Activated CD4-positive, alpha-beta T cell treated with anti-CD3 and anti-CD28 coated beads for 36 hours (primary cell): ENCODE measurements around the gene RASSF8. TPM values are rescaled to one million over a fixed set of nuclear protein-coding genes. Genes with fewer than 3 reads are reported as not detected.
A peak's percentile ranks its signal among the peaks of the same experiment; 100 is the strongest.

ENCODE experiments used
- ATAC-seq: fragments of 200-7000 bp; cut with Tn5 transposase; one replicate; pipeline ENCODE4 v1.10.0; 2021; ENCODE audit warnings: mild to moderate bottlenecking, moderate library complexity
- CTCF ChIA-PET: fragments of 350-600 bp; sonication (Branson Sonifier 250); formaldehyde crosslinking; loops from one replicate; lab custom pipeline; 2021; ENCODE audit warnings: antibody characterized with exemption; lab: Charles Lee
- POLR2A ChIA-PET: fragments of 350-600 bp; sonication (Branson Sonifier 250); formaldehyde crosslinking; loops from one replicate; lab custom pipeline; 2021; ENCODE audit warnings: antibody characterized with exemption, inconsistent platforms; lab: Charles Lee
- DNase-seq: peaks from one replicate; pipeline ENCODE4 v3.0.0-alpha.2; 2020
- H3K27ac Mint-ChIP-seq: one replicate; pipeline ENCODE4 v1.8.0; 2021; ENCODE audit warnings: mixed read lengths
- H3K27me3 Mint-ChIP-seq: one replicate; pipeline ENCODE4 v1.8.0; 2021; ENCODE audit warnings: mixed read lengths
- H3K36me3 Mint-ChIP-seq: one replicate; pipeline ENCODE4 v1.8.0; 2021; ENCODE audit warnings: low read depth, mixed read lengths
- H3K4me1 Mint-ChIP-seq: one replicate; pipeline ENCODE4 v1.8.0; 2021; ENCODE audit warnings: mixed read lengths
- H3K4me3 Mint-ChIP-seq: one replicate; pipeline ENCODE4 v1.8.0; 2021; ENCODE audit warnings: mild to moderate bottlenecking, moderate library complexity, mixed read lengths
- H3K9me3 Mint-ChIP-seq: one replicate; pipeline ENCODE4 v1.8.0; 2021; ENCODE audit warnings: low read depth, mixed read lengths
- intact Hi-C, 2 experiments: fragments of 100-400 bp; cut with DNase I in 1 of 2; cut with micrococcal nuclease in 1 of 2; formaldehyde crosslinking; loops; one replicate each; pipeline versions ENCODE4 v1.14.2 to v1.15.1; 2022 to 2024; cut with DNase I, micrococcal nuclease
- total RNA-seq, 2 experiments: library from RNA; stranded (reverse); gene quantifications; one replicate each; pipeline ENCODE4 v1.2.3, GENCODE V29; 2021

The RASSF8 gene
- total RNA-seq, 2 experiments from 2014 or later, result 1.2 to 1.3 TPM

GRCh38 chr12:26068503-26068902, 110.0 kb downstream of the RASSF8 start:
- DNase-seq (no peak), ATAC-seq (no peak)
- Mint-ChIP-seq H3K27me3 (no peaks in the 10 kb centered on the region), H3K27ac (no peak overlapping the region), H3K9me3 (no peaks in the 10 kb centered on the region), H3K36me3 (no peaks in the 10 kb centered on the region), H3K4me3 (no peak overlapping the region), H3K4me1 (no peaks in the 10 kb centered on the region)
- ChIA-PET CTCF (no interaction called here), POLR2A (no interaction called here)
- intact Hi-C loops, result no loop called here

- Mint-ChIP-seq H3K4me1 (no peaks in the 10 kb centered on the region), H3K27me3 (no peaks in the 10 kb centered on the region), H3K9me3 (no peaks in the 10 kb centered on the region), H3K4me3 (no peak overlapping the region), H3K27ac (no peak overlapping the region), H3K36me3 (no peaks in the 10 kb centered on the region)
- ChIA-PET POLR2A (no interaction called here), CTCF (no interaction called here)
- DNase-seq, result no peak
- intact Hi-C loops, result no loop called here
- ATAC-seq, result no peak
Measured at GRCh38 chr12:26069796-26070195, 111.3 kb downstream of the RASSF8 start.

- no peaks in the 10 kb centered on the region for H3K36me3 Mint-ChIP-seq
- intact Hi-C loops, result no loop called here
- H3K27me3 Mint-ChIP-seq, result peaks cover 2% of the 10 kb centered on the region
- CTCF ChIA-PET, result interaction anchor here (1.0 kb wide), 1 partner anchor 19 kb away, joined by 3 read pairs; no protein-coding TSS in a partner anchor
- DNase-seq (no peak), ATAC-seq (no peak)
- H3K9me3 Mint-ChIP-seq, result no peaks in the 10 kb centered on the region
- H3K27ac Mint-ChIP-seq, result no peak overlapping the region
- H3K4me3 Mint-ChIP-seq, result no peak overlapping the region
- POLR2A ChIA-PET, result no interaction called here
- no peaks in the 10 kb centered on the region for H3K4me1 Mint-ChIP-seq
Measured at GRCh38 chr12:26077915-26078702, 119.6 kb downstream of the RASSF8 start.

GRCh38 chr12:26080911-26081310, 122.4 kb downstream of the RASSF8 start:
- H3K27me3 Mint-ChIP-seq, result peaks cover 2% of the 10 kb centered on the region
- H3K27ac Mint-ChIP-seq, result no peak overlapping the region
- DNase-seq, result no peak
- H3K36me3 Mint-ChIP-seq, result no peaks in the 10 kb centered on the region
- ChIA-PET POLR2A (no interaction called here), CTCF (interaction anchor here (0.5 to 0.6 kb wide), 2 partner anchors 446 to 753 kb away, joined by 3 read pairs; no protein-coding TSS in a partner anchor)
- no peaks in the 10 kb centered on the region for H3K9me3 Mint-ChIP-seq
- no peak for ATAC-seq
- intact Hi-C loops, result no loop called here
- H3K4me1 Mint-ChIP-seq, result no peaks in the 10 kb centered on the region
- no peak overlapping the region for H3K4me3 Mint-ChIP-seq

GRCh38 chr12:26086936-26087335, 128.5 kb downstream of the RASSF8 start:
- Mint-ChIP-seq H3K4me1 (no peaks in the 10 kb centered on the region), H3K36me3 (no peaks in the 10 kb centered on the region), H3K9me3 (no peaks in the 10 kb centered on the region), H3K27me3 (no peaks in the 10 kb centered on the region), H3K4me3 (no peak overlapping the region), H3K27ac (no peak overlapping the region)
- intact Hi-C loops, result no loop called here
- ATAC-seq (no peak), DNase-seq (no peak)
- CTCF ChIA-PET, result no interaction called here
- POLR2A ChIA-PET, result no interaction called here

GRCh38 chr12:26088998-26089397, 130.5 kb downstream of the RASSF8 start:
- Mint-ChIP-seq H3K9me3 (no peaks in the 10 kb centered on the region), H3K4me1 (no peaks in the 10 kb centered on the region), H3K4me3 (no peak overlapping the region), H3K36me3 (no peaks in the 10 kb centered on the region), H3K27me3 (no peaks in the 10 kb centered on the region), H3K27ac (no peak overlapping the region)
- POLR2A ChIA-PET, result no interaction called here
- intact Hi-C loops, result no loop called here
- DNase-seq (peak; percentile 10), ATAC-seq (no peak)
- CTCF ChIA-PET, result interaction anchor here (1.7 kb wide), 1 partner anchor 13 kb away, joined by 6 read pairs; no protein-coding TSS in a partner anchor

GRCh38 chr12:26090836-26091510, 132.5 kb downstream of the RASSF8 start:
- H3K27ac Mint-ChIP-seq, result no peak overlapping the region
- H3K36me3 Mint-ChIP-seq, result no peaks in the 10 kb centered on the region
- ChIA-PET POLR2A (no interaction called here), CTCF (interaction anchor here (0.9 kb wide), 1 partner anchor 560 kb away, joined by 3 read pairs; no protein-coding TSS in a partner anchor)
- no peaks in the 10 kb centered on the region for H3K4me1 Mint-ChIP-seq
- ATAC-seq (no peak), DNase-seq (no peak)
- no peaks in the 10 kb centered on the region for H3K27me3 Mint-ChIP-seq
- no peak overlapping the region for H3K4me3 Mint-ChIP-seq
- no peaks in the 10 kb centered on the region for H3K9me3 Mint-ChIP-seq
- intact Hi-C loops, result no loop called here

GRCh38 chr12:26091822-26092221, 133.3 kb downstream of the RASSF8 start:
- ChIA-PET CTCF (interaction anchor here (0.6 to 0.9 kb wide), 2 partner anchors 526 to 560 kb away, joined by 3 read pairs; no protein-coding TSS in a partner anchor), POLR2A (no interaction called here)
- no peaks in the 10 kb centered on the region for H3K27me3 Mint-ChIP-seq
- H3K9me3 Mint-ChIP-seq, result no peaks in the 10 kb centered on the region
- H3K4me1 Mint-ChIP-seq, result no peaks in the 10 kb centered on the region
- intact Hi-C loops, result no loop called here
- ATAC-seq (no peak), DNase-seq (no peak)
- H3K27ac Mint-ChIP-seq, result no peak overlapping the region
- H3K36me3 Mint-ChIP-seq, result no peaks in the 10 kb centered on the region
- H3K4me3 Mint-ChIP-seq, result no peak overlapping the region

GRCh38 chr12:26092346-26093105, 134.0 kb downstream of the RASSF8 start:
- H3K27ac Mint-ChIP-seq, result no peak overlapping the region
- ChIA-PET CTCF (interaction anchor here (0.5 to 0.6 kb wide), 2 partner anchors 482 to 526 kb away, joined by 3 to 4 read pairs; no protein-coding TSS in a partner anchor), POLR2A (no interaction called here)
- DNase-seq (no peak), ATAC-seq (no peak)
- no peaks in the 10 kb centered on the region for H3K9me3 Mint-ChIP-seq
- no peaks in the 10 kb centered on the region for H3K27me3 Mint-ChIP-seq
- no peak overlapping the region for H3K4me3 Mint-ChIP-seq
- no peaks in the 10 kb centered on the region for H3K4me1 Mint-ChIP-seq
- intact Hi-C loops, result no loop called here
- no peaks in the 10 kb centered on the region for H3K36me3 Mint-ChIP-seq

GRCh38 chr12:26095186-26095585, 136.7 kb downstream of the RASSF8 start:
- POLR2A ChIA-PET, result no interaction called here
- H3K9me3 Mint-ChIP-seq, result no peaks in the 10 kb centered on the region
- H3K27me3 Mint-ChIP-seq, result peaks cover 9% of the 10 kb centered on the region

GRCh38 chr12:26096036-26096435, 137.6 kb downstream of the RASSF8 start:
- CTCF ChIA-PET, result interaction anchor here (1.1 to 2.8 kb wide), 4 partner anchors 37 to 606 kb away, joined by 3 to 12 read pairs (median 6); no protein-coding TSS in a partner anchor
- no peaks in the 10 kb centered on the region for H3K9me3 Mint-ChIP-seq
- no peak overlapping the region for H3K27ac Mint-ChIP-seq
- no peak for ATAC-seq
- intact Hi-C loops, result loop anchor here (2.0 kb wide), 3 partner anchors 429 to 789 kb away; no protein-coding TSS in a partner anchor
- peaks cover 11% of the 10 kb centered on the region for H3K27me3 Mint-ChIP-seq
- H3K36me3 Mint-ChIP-seq, result no peaks in the 10 kb centered on the region
- H3K4me1 Mint-ChIP-seq, result no peaks in the 10 kb centered on the region
- H3K4me3 Mint-ChIP-seq, result no peak overlapping the region
- POLR2A ChIA-PET, result no interaction called here
- no peak for DNase-seq

More at GRCh38 chr12:26095186-26095585, 136.7 kb downstream of the RASSF8 start:
- Mint-ChIP-seq H3K36me3 (no peaks in the 10 kb centered on the region), H3K4me3 (no peak overlapping the region), H3K4me1 (no peaks in the 10 kb centered on the region), H3K27ac (no peak overlapping the region)
- ATAC-seq (no peak), DNase-seq (no peak)
- CTCF ChIA-PET, result interaction anchor here (1.6 to 2.8 kb wide), 2 partner anchors 30 to 607 kb away, joined by 4 to 12 read pairs; no protein-coding TSS in a partner anchor
- intact Hi-C loops, result no loop called here
